IPS DF 6.9 (cell line): ENCODE measurements around the gene KPNA1.

Experiments
- DNase-seq: peaks from one replicate; pipeline ENCODE4 v3.0.0-alpha.2; 2013; ENCODE audit warnings: low read depth, low spot score
- H3K27ac ChIP-seq: one replicate; pipeline ENCODE4 v1.5.1; 2013; ENCODE audit warnings: low read length, control low read depth
- H3K27me3 ChIP-seq: 2 replicates; pipeline ENCODE4 v1.6.1; 2013; ENCODE audit warnings: mild to moderate bottlenecking, low read length; ENCODE audit not compliant: control insufficient read depth, insufficient read depth
- H3K36me3 ChIP-seq: 2 replicates; pipeline ENCODE4 v1.6.1; 2013; ENCODE audit warnings: low read length; ENCODE audit not compliant: control insufficient read depth, insufficient read depth
- H3K4me1 ChIP-seq: 2 replicates; pipeline ENCODE4 v1.6.1; 2013; ENCODE audit warnings: low read length; ENCODE audit not compliant: control insufficient read depth, insufficient read depth
- H3K4me3 ChIP-seq: 2 replicates; pipeline ENCODE4 v1.5.1; 2013; ENCODE audit warnings: mild to moderate bottlenecking, low read length
- H3K9me3 ChIP-seq: 2 replicates; pipeline ENCODE4 v1.6.1; 2013; ENCODE audit warnings: low read length, inconsistent platforms; ENCODE audit not compliant: control insufficient read depth, insufficient read depth
- WGBS: extraction: QIAGEN DNeasy Blood & Tissue Kit; methylation state at CpG from one replicate; pipeline ENCODE4 v1.1.7; 2013; ENCODE audit warnings: mixed read lengths, missing lambda C conversion rate; ENCODE audit not compliant: insufficient read length, insufficient coverage; 5-methylcytosine and 5-hydroxymethylcytosine counted together

KPNA1 gene

DNA sequence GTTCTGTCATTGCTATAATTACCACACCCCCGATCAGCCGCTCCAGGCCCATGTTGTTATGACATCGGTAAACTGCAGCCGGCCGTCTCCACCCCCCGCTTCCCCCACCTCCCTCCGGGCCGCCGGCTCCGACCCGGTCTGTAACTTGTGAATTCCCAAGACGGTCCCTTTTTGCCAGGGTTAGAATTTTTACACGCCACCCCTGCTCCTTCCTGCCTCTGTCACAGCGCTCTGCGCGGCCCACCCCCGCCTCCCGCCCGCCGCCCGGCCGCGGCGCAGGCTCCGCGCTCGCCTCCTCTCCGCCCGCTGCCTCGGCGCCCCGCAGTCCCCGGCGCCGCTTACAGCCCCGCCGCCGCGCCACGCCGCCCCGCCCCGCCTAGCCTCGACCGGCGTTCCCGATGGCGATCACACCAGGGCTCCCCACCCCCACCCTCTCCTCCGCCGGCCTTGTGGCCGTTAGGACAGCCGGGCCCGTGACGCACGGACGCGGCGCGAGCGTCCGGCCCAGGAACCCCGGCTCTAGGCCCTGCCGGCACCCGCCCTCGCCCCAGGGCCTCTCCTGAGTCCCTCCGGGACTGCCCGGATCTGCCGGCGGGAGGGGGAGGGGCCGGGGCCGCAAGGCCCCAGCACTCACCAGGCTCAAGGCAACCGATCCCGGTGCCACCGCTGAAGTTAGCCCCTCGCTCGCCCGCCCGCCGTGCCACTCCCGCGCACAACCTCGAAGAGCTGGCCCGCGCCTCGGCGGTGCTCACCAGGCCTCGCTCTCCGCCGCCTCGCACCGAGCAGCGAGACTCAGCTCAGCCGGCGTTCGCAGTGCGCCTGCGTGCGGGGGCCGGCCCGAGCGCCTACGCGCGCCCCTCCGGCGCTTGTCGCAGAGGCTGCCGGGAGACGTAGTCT is at the start of gene KPNA1:
Gene KPNA1, minus strand, starts transcription at position 817 of the 897 bp plus-strand sequence. CDS start 18,374 bp downstream, outside the sequence.
- WGBS = no CpG with 5 or more reads among the region's 109 CpGs
- H3K27me3 ChIP-seq = no peaks in the 10 kb centered on the region
- peak; percentile 64 for DNase-seq
- H3K9me3 ChIP-seq = no peaks in the 10 kb centered on the region
- no peaks in the 10 kb centered on the region for H3K4me1 ChIP-seq
- no peaks in the 10 kb centered on the region for H3K36me3 ChIP-seq
- H3K4me3 ChIP-seq = peak within 1 kb of the TSS; percentile 73
- no peak within 1 kb of the TSS for H3K27ac ChIP-seq

GRCh38 chr3:122564155-122564912 is 49.6 kb upstream of the KPNA1 start, which contains the start of the genes DTX3L and PARP9:
DTX3L (plus strand) TSS chr3:122564338; CDS start chr3:122564427, 89 bp downstream.
PARP9 (minus strand) TSS chr3:122564300; CDS start chr3:122559620, 4,680 bp downstream.
- no peak for DNase-seq
- no CpG with 5 or more reads among the region's 56 CpGs for whole genome bisulfite sequencing
- no peaks in the 10 kb centered on the region; the same call in 1 of the 2 replicates for H3K4me1 ChIP-seq
- H3K27ac ChIP-seq = no peak within 1 kb of the TSS
- H3K4me3 ChIP-seq = peak within 1 kb of the TSS; percentile 43; the same call in 1 of the 2 replicates
- H3K36me3 ChIP-seq = no peaks in the 10 kb centered on the region
- no peaks in the 10 kb centered on the region for H3K27me3 ChIP-seq
- H3K9me3 ChIP-seq = no peaks in the 10 kb centered on the region

DNA sequence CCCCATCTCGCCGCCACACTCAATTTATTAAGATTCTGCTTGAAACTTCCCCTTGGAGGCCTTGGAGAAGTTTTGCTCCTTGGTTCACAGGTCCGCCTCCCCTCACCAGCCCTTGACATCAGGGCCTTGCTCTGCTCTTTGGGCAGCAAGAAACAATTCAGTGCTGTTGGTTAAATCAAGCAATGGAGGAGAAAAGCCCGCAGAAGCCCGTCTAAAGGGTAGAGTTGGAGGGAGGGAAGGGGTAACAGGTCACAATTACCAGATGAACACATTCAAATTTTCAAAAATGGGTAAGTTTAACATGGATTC is 48.9 kb upstream of the KPNA1 start:
- no peaks in the 10 kb centered on the region for H3K9me3 ChIP-seq
- no peaks in the 10 kb centered on the region for H3K27me3 ChIP-seq
- no peak for DNase-seq
- no peaks in the 10 kb centered on the region; the same call in 1 of the 2 replicates for H3K4me1 ChIP-seq
- no peak overlapping the region for H3K27ac ChIP-seq
- H3K4me3 ChIP-seq = no peak overlapping the region
- WGBS = no CpG with 5 or more reads among the region's 5 CpGs
- no peaks in the 10 kb centered on the region for H3K36me3 ChIP-seq

DNA sequence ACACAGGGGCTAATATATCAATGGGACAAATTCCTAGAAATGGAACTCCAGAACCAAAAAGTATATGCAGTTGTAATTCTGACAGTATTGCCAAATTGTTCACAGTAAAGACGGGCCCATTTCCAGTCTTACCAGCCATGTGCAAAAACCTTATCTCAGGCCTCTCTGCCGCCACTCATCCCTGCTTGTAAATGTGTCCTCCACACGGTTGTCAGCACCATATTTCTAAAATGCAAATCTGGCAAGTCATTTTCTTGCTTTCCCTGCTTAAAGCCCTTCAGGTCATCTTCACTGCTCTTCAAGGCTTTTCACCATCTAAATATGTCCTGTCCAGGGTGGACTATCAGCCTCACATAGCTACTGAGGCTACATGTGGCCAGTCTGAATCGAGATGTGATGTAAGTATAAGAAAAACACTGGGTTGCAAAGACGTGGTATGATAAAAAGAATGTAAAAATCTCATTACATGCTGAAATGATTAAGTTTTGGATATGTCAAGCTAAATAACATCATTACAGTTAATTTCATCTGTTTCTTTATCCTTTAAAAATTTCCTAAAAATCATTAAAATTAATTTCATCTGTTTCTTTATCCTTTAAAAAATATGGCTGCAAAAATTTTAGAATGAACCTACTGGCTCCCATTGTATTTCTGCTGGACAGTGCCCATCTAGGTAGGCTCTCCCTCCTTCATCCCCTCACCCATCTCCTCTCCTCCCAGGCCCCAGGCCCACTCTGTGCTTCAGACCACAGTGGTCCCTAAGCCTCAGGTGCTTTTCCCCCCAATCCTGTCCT is 48.4 kb upstream of the KPNA1 start:
- no peaks in the 10 kb centered on the region for H3K27me3 ChIP-seq
- no CpG with 5 or more reads among the region's 5 CpGs for WGBS
- no peak for DNase-seq
- H3K27ac ChIP-seq = no peak overlapping the region
- no peaks in the 10 kb centered on the region for H3K36me3 ChIP-seq
- no peaks in the 10 kb centered on the region for H3K9me3 ChIP-seq
- no peaks in the 10 kb centered on the region; the same call in 1 of the 2 replicates for H3K4me1 ChIP-seq
- H3K4me3 ChIP-seq = no peak overlapping the region

DNA sequence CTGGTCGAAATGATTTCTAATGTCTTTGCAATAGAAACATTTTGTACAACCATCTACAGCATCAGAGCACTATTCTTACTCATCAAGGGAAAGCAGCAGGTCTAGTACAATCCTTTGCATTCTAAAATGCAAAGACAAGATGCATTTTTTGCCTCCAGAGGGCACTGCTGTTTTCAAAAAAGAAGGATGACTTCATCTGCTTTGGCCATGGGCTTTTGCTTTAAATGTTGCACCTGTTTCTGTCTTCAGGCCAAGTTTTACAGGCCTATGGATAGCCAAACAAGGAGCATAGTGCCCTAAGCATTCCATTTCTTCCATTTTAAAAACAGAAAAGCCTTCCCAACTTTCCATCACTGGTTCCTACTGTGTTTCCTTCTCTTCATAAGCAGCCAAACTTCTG is 45.9 kb upstream of the KPNA1 start:
- Histone ChIP-seq H3K9me3 (no peaks in the 10 kb centered on the region), H3K4me3 (no peak overlapping the region), H3K27me3 (no peaks in the 10 kb centered on the region), H3K27ac (no peak overlapping the region), H3K36me3 (no peaks in the 10 kb centered on the region), H3K4me1 (no peaks in the 10 kb centered on the region; the same call in 1 of the 2 replicates)
- no CpG with 5 or more reads among the region's 1 CpG for WGBS
- no peak for DNase-seq

- no peak overlapping the region for H3K4me3 ChIP-seq
- no peaks in the 10 kb centered on the region for H3K27me3 ChIP-seq
- H3K4me1 ChIP-seq = no peaks in the 10 kb centered on the region; the same call in 1 of the 2 replicates
- no peak for DNase-seq
- H3K9me3 ChIP-seq = no peaks in the 10 kb centered on the region
- no peak overlapping the region for H3K27ac ChIP-seq
- H3K36me3 ChIP-seq = no peaks in the 10 kb centered on the region
- WGBS = no CpG with 5 or more reads among the region's 3 CpGs
Observed at GRCh38 chr3:122559906-122560305, 45.2 kb upstream of the KPNA1 start.

DNA sequence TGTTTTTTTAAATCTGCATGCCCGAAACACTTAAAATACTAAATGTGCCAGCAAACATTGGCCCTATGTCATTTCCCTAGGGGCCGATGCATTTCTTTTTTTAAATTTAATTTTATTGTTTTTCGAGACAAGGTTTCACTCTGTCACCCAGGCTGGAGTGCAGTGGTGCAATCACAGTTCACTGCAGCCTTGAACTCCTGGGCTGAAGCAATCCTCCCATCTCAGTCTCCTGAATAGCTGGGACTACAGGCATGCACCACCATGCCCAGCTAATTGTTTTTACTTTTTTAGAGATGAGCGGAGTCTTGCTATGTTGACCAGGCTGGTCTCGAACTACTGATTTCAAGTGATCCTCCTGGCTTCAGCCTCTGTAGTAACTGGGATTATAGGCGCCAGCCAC is 43.9 kb upstream of the KPNA1 start:
- Histone ChIP-seq H3K27me3 (no peaks in the 10 kb centered on the region), H3K36me3 (no peaks in the 10 kb centered on the region), H3K4me3 (no peak overlapping the region), H3K4me1 (no peaks in the 10 kb centered on the region; the same call in 1 of the 2 replicates), H3K9me3 (no peaks in the 10 kb centered on the region), H3K27ac (no peak overlapping the region)
- DNase-seq = no peak
- no CpG with 5 or more reads among the region's 6 CpGs for WGBS

- Histone ChIP-seq H3K9me3 (no peaks in the 10 kb centered on the region), H3K36me3 (no peaks in the 10 kb centered on the region), H3K27ac (no peak overlapping the region), H3K4me1 (no peaks in the 10 kb centered on the region), H3K27me3 (no peaks in the 10 kb centered on the region), H3K4me3 (no peak overlapping the region)
- WGBS = no CpG with 5 or more reads among the region's 5 CpGs
- no peak for DNase-seq
Observed at GRCh38 chr3:122557356-122557755, 42.6 kb upstream of the KPNA1 start.

- DNase-seq = no peak
- Histone ChIP-seq H3K9me3 (no peaks in the 10 kb centered on the region), H3K27me3 (no peaks in the 10 kb centered on the region), H3K4me1 (no peaks in the 10 kb centered on the region), H3K27ac (no peak overlapping the region), H3K36me3 (no peaks in the 10 kb centered on the region), H3K4me3 (no peak overlapping the region)
- WGBS = no CpG with 5 or more reads among the region's 6 CpGs
Observed at GRCh38 chr3:122555275-122556071, 40.7 kb upstream of the KPNA1 start.
